DND-41 (cell line): Measurements from ENCODE around the gene ZNF273.

Experiments used
- EZH2 ChIP-seq: IDR thresholded peaks from 3 replicates; pipeline ENCODE4 v1.6.1; 2012; ENCODE audit warnings: borderline replicate concordance, low read depth, mild to moderate bottlenecking, moderate library complexity, low read length, inconsistent platforms; ENCODE audit not compliant: severe bottlenecking
- TF ChIP-seq, protein P1 (sequence below): IDR thresholded peaks from 2 replicates; pipeline ENCODE4 v1.5.1; 2012; ENCODE audit warnings: borderline replicate concordance, low read length, moderate library complexity, mild to moderate bottlenecking; ENCODE audit not compliant: poor library complexity, severe bottlenecking; ENCODE audit errors: extremely low read depth

DNA sequence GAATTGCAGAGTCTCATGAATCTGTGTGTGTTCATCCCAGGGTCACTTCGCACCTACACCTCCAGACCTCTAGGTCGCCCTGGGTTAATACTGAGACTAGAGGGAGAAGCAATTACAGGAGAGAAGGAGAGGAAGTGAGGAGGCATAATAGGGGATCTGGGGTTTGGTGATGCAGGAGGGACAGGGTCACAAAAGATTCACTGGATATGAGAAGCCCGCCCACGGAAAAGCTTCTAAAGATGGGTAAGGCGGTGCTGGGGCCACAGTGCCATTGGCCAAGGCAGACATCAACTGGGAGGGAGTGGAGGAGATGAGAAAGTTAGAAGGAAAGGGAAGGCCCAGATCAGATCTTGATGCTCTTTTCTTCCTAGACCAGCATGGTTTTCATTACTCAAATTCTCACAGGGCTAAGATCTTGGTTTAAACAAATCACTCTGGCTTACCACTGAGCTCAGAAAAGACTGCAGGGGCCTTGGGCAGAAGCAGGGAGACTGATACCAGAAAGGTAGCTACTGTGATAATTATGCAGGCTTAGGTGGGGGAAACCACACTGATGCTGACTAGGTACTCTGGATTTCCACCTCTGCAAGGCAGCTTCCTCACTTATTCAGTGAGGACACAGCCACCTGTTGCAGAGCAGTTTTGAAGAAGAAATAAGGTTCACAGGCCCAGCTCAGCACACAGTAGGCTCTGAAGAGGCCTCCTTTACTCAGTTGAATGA, 17.4 kb upstream of the ZNF273 start:
- TF ChIP-seq, protein P1, sequence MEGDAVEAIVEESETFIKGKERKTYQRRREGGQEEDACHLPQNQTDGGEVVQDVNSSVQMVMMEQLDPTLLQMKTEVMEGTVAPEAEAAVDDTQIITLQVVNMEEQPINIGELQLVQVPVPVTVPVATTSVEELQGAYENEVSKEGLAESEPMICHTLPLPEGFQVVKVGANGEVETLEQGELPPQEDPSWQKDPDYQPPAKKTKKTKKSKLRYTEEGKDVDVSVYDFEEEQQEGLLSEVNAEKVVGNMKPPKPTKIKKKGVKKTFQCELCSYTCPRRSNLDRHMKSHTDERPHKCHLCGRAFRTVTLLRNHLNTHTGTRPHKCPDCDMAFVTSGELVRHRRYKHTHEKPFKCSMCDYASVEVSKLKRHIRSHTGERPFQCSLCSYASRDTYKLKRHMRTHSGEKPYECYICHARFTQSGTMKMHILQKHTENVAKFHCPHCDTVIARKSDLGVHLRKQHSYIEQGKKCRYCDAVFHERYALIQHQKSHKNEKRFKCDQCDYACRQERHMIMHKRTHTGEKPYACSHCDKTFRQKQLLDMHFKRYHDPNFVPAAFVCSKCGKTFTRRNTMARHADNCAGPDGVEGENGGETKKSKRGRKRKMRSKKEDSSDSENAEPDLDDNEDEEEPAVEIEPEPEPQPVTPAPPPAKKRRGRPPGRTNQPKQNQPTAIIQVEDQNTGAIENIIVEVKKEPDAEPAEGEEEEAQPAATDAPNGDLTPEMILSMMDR = no peak
- no peak for TF ChIP-seq EZH2
